Measurements from ENCODE around the gene LIAS. TPM values are rescaled to one million over a fixed set of nuclear protein-coding genes. Genes with fewer than 3 reads are reported as not detected.
"Not testable (repeated sequence)": the region's sequence is repeated elsewhere in the genome, so short reads cannot be mapped to it uniquely, and the experiment has no call there.

LIAS gene
- polyA plus RNA-seq, 1 donor: 27.7 TPM

DNA sequence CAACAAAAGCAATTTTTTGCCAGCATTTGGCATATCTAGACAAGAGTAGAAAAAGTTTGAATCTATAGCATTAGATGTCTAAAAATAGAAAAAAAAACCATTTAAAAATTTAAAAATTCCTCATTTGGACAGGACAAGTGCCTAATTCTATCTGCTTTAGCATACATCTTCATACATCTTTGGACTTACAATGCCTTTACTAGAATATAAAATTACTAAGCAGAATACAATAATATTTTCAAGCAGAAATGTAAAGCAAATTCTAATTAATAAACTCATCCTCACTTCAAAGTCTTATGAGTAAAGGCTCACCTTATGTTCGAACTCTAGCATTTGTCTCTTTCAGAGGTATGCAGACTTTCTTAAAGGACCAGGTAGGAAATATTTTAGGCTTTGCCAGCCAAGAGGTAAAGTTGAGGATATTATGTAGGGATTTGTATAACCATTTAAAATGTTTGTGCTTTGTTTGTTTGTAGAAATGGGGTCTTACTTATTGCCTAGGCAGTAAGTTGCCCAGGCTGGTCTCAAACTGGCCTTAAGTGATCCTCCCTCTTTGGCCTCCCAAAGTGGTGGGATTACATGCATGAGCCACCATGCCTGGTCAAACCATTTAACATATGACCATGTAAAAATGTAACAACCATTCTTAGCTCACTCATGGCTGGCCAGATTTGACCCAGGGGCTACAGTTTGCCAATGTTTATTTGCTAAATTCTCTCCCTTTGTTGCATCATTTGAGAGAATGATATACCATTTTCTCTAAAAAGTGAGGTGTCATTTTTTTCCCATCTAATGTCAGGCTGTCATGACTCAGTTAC lies 39.3 kb downstream of the LIAS start:
- no peak for DNase-seq (ENCODE audit: low read depth)

DNA sequence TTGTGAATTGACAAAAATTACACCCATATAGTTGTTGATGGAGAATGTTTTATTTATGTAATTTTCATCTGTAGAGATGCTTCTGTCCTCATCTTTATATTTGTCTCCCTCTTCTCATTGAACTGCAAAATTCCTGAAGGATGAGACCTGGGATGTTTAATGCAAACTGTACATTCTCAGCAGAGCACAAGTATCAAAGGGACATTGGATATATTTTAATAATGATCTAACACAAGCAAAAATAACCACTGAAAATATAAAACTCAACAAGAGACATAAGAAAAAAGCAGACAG lies 39.8 kb downstream of the LIAS start:
- no peak for DNase-seq (ENCODE audit: low read depth)

- DNase-seq (ENCODE audit: low read depth): no peak
These were observed 43.3 kb downstream of the LIAS start for GRCh38 chr4:39502019-39502663.

- not testable (repeated sequence) for DNase-seq (ENCODE audit: low read depth)
These were observed 43.8 kb downstream of the LIAS start for GRCh38 chr4:39502664-39503035.

- no peak for DNase-seq (ENCODE audit: low read depth)
These were observed 45.7 kb downstream of the LIAS start for GRCh38 chr4:39504538-39504937.

DNA sequence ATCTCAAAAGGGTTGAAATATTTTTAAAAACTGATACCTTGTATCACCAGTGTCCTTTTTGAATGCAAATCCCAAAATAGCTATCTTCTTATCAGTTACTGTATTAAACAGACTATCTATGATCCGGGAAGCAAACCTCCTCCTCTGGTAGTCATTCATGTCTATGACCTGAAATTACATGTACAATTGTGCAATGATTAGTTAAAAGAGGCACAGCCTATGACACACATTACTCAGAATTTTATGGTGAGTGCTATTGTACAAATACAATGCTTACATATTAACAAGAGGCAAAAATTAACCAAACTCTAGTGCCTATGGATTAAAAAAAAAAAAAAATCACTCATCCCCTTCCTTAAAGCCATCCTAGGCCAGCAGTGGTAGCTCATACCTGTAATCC lies 46.7 kb downstream of the LIAS start:
- no peak for DNase-seq (ENCODE audit: low read depth)

GRCh38 chr4:39510348-39510929 lies 51.6 kb downstream of the LIAS start:
- DNase-seq (ENCODE audit: low read depth): no peak

DNA sequence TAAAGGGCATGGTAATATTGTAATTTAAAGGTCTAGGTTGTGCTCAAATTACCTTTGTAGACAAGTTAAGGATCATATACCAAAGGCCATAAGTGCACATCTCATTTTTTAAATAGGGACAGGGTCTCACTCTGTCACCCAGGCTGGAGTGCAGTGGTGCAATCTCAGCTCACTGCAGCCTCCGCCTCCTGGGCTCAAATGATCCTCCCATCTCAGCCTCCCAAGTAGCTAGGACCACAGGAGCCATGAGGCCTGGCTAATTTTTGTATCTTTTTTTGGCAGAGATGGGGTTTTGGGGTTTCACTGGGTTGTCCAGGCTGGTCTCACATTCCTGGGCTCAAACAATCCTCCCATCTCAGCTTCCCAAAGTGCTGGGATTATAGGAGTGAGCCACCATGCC lies 55.4 kb downstream of the LIAS start:
- not testable (repeated sequence) for DNase-seq (ENCODE audit: low read depth)

- no peak for DNase-seq (ENCODE audit: low read depth)
These were observed 56.1 kb downstream of the LIAS start for GRCh38 chr4:39514888-39515401.

- not testable (repeated sequence) for DNase-seq (ENCODE audit: low read depth)
These were observed 57.0 kb downstream of the LIAS start for GRCh38 chr4:39515669-39516401.

DNA sequence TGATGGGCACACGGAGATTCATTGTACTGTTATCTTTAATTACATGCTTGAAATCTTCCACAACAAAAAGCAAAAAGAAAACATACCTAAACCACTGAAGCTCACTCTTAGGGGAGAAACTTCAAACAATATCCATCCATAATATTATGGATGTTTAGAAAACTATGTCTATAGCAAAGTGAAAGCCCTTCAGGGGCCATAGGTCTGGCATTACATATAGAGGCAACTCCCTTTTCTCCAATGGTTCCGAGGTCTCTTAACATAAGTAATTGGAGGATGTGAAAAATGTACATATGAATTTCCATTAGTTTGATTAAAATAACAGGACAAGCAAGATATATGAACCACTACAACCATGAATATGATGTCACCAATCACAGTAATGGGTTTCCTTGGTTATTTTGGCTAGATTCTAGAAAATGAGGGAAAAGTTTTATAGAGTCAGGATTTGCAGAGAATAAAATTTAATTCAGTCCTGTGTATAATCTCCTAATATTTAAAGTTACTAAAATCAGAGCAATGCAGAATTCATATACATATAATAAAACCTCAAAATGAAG lies 57.6 kb downstream of the LIAS start:
- DNase-seq (ENCODE audit: low read depth): no peak

DNA sequence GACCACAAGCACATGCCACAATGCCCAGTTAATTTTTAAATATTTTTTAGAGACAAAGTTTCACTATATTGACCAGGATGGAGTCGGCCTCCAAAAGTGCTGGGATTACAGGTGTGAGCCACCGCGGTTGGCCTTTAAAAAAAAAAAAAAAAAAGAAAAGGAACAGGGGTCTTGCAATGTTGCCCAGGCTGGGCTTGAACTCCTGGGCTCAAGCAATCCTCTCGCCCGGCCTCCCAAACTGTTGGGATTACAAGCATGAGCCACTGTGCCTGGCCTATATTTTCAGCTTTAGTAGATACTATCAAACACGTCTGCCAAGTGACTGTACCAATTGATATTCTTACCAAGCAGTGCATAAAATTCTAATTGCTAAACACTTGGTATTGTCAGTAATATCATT lies 59.6 kb downstream of the LIAS start:
- no peak for DNase-seq (ENCODE audit: low read depth)

- peak; percentile 65 for DNase-seq (ENCODE audit: low read depth)
These were observed 62.5 kb downstream of the LIAS start for GRCh38 chr4:39521253-39521919.

DNA sequence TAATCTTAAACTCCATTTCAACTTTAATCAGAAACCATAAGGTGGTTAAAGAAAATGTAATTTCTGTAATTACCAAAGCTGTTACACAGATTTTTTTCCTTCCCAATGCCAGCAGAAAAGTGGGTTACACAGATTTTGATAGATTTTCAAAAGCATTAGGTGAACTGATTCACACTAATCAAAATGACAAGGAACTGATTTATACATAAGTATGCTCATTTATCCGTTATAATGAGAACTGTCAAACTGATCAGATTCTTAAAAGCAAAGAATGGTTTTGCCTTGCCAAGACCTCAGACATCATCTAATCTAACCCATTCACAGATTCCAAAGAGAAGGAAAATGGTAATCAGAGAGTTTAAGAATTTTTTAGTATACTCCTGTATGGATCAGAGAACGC lies 63.2 kb downstream of the LIAS start:
- no peak for DNase-seq (ENCODE audit: low read depth)

DNA sequence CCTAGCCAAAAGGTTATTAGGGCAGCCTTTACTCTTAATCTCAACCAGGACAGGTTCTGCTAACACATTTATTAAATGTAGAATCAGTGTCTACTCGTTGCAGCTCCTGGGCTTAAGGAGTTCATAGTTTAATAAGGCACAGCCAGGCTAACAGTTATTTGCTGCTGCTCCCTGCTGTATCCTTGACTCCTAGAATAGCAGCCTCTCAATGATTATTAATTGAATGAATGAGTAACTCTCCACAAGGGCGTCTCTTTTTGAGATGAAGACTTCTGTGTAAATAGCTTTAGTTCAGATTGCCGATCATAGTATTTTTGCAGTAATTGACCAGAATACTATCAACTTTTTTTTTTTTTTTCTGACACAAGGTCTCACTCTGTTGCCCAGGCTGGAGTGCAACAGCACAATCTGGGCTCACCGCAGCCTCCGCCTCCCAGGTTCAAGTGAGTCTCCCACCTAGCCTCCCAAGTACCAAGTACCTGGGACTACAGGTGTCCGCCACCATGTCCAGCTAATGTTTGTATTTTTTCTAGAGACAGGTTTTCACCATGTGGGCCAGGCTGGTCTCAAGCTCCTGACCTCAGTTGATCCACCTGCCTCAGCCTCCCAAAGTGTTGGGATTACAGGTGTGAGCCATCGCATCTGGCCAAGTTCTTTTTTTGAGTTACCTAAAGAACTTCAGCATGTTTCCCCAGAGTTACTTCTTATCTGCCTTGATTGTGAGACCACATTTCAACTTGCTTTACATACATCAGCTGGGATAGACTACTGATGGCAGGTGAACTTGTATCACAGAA lies 65.5 kb downstream of the LIAS start:
- no peak for DNase-seq (ENCODE audit: low read depth)

- DNase-seq (ENCODE audit: low read depth): no peak
These were observed 67.2 kb downstream of the LIAS start for GRCh38 chr4:39525822-39526690.

DNA sequence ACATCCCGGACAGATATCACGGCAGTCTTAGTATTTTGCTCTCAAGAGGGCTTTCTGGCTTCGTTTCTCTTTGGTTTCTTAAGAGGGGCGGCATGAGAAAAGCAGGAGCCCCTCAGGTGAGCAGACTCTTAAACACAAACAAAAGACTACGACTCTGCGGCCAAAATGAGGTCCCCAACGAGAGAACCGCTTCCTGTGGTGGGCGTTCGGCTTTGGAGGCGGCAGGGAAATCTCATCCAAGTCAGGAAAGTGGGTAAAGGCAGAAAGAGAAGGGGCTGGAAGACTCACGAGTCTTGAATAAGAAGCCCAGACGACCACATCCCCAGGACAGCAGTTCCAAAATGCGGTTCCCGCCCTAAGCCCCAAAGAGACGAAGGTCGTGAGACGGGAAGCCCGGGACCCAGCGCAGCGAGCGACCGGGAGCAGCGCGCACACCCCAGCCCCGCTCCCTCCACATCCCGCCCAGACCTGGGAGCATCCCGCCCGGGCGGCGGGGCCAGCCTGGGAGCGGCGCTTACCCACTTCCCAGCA lies 68.0 kb downstream of the LIAS start:
- no peak for DNase-seq (ENCODE audit: low read depth)

GRCh38 chr4:39527296-39528060 lies 68.6 kb downstream of the LIAS start, which contains the start of gene UGDH:
Gene UGDH (minus strand): TSS chr4:39527439. CDS start chr4:39521512, 5,927 bp downstream.
- peak; percentile 94 for DNase-seq (ENCODE audit: low read depth)
